Inferior parietal cortex (tissue), 1 donor: Measurements from ENCODE around the gene FXYD5.

Source experiments
- DNase-seq: peaks from one replicate; pipeline ENCODE4 v3.0.0-alpha.2; 2016; ENCODE audit errors: extremely low spot score

FXYD5 gene

DNA sequence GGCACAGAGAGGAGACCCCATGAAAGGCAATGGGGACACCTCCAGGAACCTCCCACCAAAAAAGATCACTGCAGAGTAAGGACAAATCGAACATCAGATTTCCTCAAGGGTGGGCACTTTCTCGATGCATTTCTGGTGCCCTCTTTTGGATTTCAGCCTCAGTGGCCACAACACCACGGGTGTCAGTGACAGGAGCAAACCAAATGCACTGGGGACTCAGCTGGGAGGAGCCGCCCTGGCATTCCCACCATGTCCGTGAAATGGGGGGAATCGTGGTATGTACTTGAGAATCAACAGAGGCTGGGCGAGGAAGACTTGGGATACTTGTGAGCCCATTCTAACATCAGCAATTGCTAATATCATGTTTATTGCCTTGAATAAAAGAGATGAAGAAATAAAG is 57.7 kb downstream of the FXYD5 start:
- no peak for DNase-seq

- no peak for DNase-seq
Measured at GRCh38 chr19:35213663-35214632, 59.4 kb downstream of the FXYD5 start.

GRCh38 chr19:35214766-35215422 is 60.4 kb downstream of the FXYD5 start:
- DNase-seq, result no peak

DNA sequence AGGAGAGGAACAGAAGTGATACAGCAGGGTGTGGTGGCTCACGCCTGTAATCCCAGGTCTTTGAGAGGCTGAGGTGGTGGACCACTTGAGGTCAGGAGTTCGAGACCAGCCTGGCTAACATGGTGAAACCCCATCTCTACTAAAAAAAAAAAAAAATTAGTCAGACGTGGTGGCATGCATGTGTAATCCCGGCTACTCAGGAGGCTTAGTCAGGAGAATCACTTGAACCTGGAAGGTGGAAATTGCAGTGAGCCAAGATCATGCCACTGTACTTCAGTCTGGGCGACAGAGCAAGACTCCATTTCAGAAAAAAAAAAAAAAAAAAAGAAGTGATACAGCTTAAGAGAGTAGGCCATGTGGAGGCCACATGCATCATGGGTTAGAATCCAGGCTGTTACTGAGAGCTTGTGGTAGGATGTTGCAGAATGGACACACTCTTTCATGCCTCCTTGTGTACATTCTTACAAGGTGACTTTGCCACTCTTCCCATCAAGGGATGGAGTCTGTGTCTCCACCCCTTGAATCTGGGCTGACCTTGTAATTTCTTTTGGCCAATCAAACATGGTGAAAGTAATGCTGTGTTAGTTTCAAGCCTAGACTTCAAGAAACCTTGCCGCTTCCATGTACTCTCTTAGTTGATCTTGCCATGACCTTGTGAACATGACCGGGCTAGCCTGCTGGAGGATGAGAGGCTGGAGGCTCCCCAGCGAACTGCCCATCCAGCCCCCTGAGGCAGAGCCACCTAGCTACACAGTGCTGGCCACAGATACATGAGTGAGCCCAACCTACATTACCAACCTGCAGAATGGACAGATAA is 61.7 kb downstream of the FXYD5 start:
- no peak for DNase-seq

DNA sequence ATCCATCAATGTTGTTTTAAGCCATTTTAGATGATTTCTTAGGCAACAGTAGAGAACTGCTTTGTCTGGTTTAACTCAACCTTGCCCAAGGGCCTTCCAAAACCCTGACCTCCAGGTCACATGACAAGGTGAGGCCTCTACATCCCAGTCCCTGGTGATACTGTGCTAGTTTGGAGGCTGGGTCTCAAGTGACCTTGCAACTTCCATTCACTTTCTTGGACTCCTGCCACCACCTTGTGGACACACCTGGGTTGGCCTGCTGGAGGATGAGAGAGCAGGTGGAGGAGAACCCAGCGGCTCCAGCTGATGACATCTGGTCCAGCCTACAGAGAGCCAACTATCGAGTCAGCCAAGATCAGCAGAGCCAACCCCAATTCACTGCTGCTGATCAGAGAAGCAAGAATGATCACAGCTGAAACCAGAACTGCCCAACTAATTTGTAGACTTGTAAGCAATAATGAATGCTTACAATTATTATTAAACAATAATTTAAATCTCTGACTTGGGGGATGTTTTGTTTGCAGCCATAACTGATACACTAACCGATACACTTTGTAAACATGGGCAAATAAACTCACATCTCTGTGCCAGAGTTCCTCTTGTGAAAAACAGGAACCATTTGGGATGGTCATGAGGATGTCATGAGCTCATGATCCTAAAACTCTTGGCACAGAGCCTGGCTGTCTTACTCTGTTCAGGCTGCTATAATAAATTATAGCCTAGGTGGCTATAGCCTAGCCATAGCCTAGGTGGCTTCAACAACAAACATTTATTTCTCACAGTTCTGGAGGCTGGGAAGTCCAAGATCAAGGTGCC is 62.5 kb downstream of the FXYD5 start:
- DNase-seq, result peak; percentile 25

DNA sequence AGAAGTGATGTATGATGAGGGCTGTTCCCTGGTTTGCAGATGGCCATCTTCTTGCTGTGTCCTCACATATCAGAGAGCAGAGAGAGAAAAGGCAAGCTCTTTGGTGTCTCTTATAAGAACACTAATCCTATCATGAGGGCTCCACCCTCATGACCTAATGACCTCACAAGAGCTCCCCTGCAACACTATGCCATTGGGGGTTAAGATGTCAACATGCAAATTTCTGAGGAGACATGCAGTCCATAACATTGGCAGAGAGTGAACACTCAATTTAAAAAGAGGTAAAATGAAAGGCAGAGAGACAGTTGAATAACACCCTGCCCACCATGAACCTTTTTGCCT is 63.1 kb downstream of the FXYD5 start:
- DNase-seq, result no peak

DNA sequence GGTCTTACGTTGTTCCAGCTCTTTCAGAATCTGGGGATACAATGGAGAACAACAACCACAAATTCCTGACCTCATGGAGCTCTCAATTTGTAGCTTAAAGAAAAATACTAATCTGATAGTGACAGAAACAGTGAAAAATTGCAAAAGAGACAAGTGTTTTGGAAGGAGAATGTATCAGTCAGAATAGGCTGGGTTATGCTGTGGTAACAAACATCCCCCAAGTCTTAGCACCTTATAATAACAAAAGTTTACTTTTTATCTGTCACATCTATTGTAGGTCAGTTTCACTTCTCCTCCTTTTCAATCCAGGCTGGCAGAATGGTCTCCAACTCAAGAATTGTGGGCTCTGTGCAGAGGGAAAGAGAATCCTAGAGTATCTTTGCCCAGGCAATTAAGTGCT is 64.5 kb downstream of the FXYD5 start:
- no peak for DNase-seq
